Mesodermal cell (in vitro differentiated cells): ENCODE results near the gene LSAMP.

ENCODE experiments used
- H3K27ac ChIP-seq: 2 replicates; pipeline ENCODE4 v1.7.0; 2013; ENCODE audit warnings: mild to moderate bottlenecking, low read depth, low read length, moderate library complexity; ENCODE audit not compliant: severe bottlenecking
- H3K36me3 ChIP-seq: 2 replicates; pipeline ENCODE4 v1.7.1; 2013; ENCODE audit warnings: mild to moderate bottlenecking, low read length, moderate library complexity; ENCODE audit not compliant: control insufficient read depth, insufficient read depth
- H3K4me1 ChIP-seq: one replicate; pipeline ENCODE4 v1.7.1; 2013; ENCODE audit warnings: mild to moderate bottlenecking, low read length; ENCODE audit not compliant: insufficient read depth, control insufficient read depth, poor library complexity, severe bottlenecking
- H3K4me3 ChIP-seq: 2 replicates; pipeline ENCODE4 v1.7.0; 2013; ENCODE audit warnings: low read length, control low read depth, mild to moderate bottlenecking; ENCODE audit not compliant: insufficient read depth, poor library complexity, severe bottlenecking; ENCODE audit errors: extremely low read depth
- H3K9me3 ChIP-seq: 2 replicates; pipeline ENCODE4 v1.7.1; 2013; ENCODE audit warnings: mild to moderate bottlenecking, low read length, moderate library complexity; ENCODE audit not compliant: control insufficient read depth
- WGBS, 2 experiments: methylation state at CpG; one replicate each; pipeline ENCODE4 v1.1.5; 2013; ENCODE audit warnings: missing lambda C conversion rate in 2 of 2; ENCODE audit not compliant: insufficient coverage in 2 of 2; 5-methylcytosine and 5-hydroxymethylcytosine counted together

The LSAMP gene

GRCh38 chr3:116299646-116300081 is 145.6 kb downstream of the LSAMP start:
- Histone ChIP-seq H3K9me3 (no peaks in the 10 kb centered on the region), H3K4me1 (no peaks in the 10 kb centered on the region), H3K27ac (no peak overlapping the region), H3K36me3 (no peaks in the 10 kb centered on the region), H3K4me3 (no peak overlapping the region)
- 84 to 100% methylated on average over 3 of the region's 3 CpGs for WGBS, 2 experiments

GRCh38 chr3:116298151-116298550 is 147.1 kb downstream of the LSAMP start:
- H3K4me1 ChIP-seq = no peaks in the 10 kb centered on the region
- H3K9me3 ChIP-seq = no peaks in the 10 kb centered on the region
- WGBS, 2 experiments = no CpG with 5 or more reads among the region's 1 CpG
- H3K27ac ChIP-seq = no peak overlapping the region
- H3K36me3 ChIP-seq = no peaks in the 10 kb centered on the region
- no peak overlapping the region for H3K4me3 ChIP-seq

GRCh38 chr3:116291141-116291540 is 154.1 kb downstream of the LSAMP start:
- WGBS, 2 experiments = 100% methylated on average over 4 of the region's 4 CpGs; no CpG with 5 or more reads in 1 of the 2 experiments
- Histone ChIP-seq H3K36me3 (no peaks in the 10 kb centered on the region), H3K9me3 (no peaks in the 10 kb centered on the region), H3K27ac (no peak overlapping the region), H3K4me3 (no peak overlapping the region), H3K4me1 (no peaks in the 10 kb centered on the region)

- H3K4me3 ChIP-seq = no peak overlapping the region
- no peaks in the 10 kb centered on the region for H3K4me1 ChIP-seq
- no peaks in the 10 kb centered on the region for H3K36me3 ChIP-seq
- 87 to 89% methylated on average over 4 of the region's 4 CpGs for WGBS, 2 experiments
- no peaks in the 10 kb centered on the region for H3K9me3 ChIP-seq
- H3K27ac ChIP-seq = no peak overlapping the region
Measured at GRCh38 chr3:116288485-116288884, 156.8 kb downstream of the LSAMP start.

GRCh38 chr3:116285781-116286421 is 159.4 kb downstream of the LSAMP start:
- 40 to 88% methylated on average over 1 of the region's 1 CpG for WGBS, 2 experiments
- no peak overlapping the region for H3K27ac ChIP-seq
- no peak overlapping the region for H3K4me3 ChIP-seq
- H3K9me3 ChIP-seq = no peaks in the 10 kb centered on the region
- H3K36me3 ChIP-seq = no peaks in the 10 kb centered on the region
- no peaks in the 10 kb centered on the region for H3K4me1 ChIP-seq

GRCh38 chr3:116281313-116282143 is 163.8 kb downstream of the LSAMP start:
- no peak overlapping the region for H3K4me3 ChIP-seq
- no peak overlapping the region for H3K27ac ChIP-seq
- H3K9me3 ChIP-seq = no peaks in the 10 kb centered on the region
- WGBS, 2 experiments = 100% methylated on average over 2 of the region's 4 CpGs; no CpG with 5 or more reads in 1 of the 2 experiments
- H3K36me3 ChIP-seq = no peaks in the 10 kb centered on the region
- H3K4me1 ChIP-seq = no peaks in the 10 kb centered on the region

- WGBS, 2 experiments = 100% methylated on average over 1 to 2 of the region's 5 CpGs
Measured at GRCh38 chr3:116280130-116280740, 165.1 kb downstream of the LSAMP start.

GRCh38 chr3:116276675-116277074 is 168.6 kb downstream of the LSAMP start:
- 46 to 70% methylated on average over 3 of the region's 3 CpGs for WGBS, 2 experiments
- no peak overlapping the region for H3K27ac ChIP-seq
- H3K4me3 ChIP-seq = no peak overlapping the region
- H3K36me3 ChIP-seq = no peaks in the 10 kb centered on the region
- no peaks in the 10 kb centered on the region for H3K9me3 ChIP-seq
- H3K4me1 ChIP-seq = no peaks in the 10 kb centered on the region

More at GRCh38 chr3:116280130-116280740, 165.1 kb downstream of the LSAMP start:
- H3K27ac ChIP-seq = no peak overlapping the region
- H3K4me3 ChIP-seq = no peak overlapping the region
- no peaks in the 10 kb centered on the region for H3K9me3 ChIP-seq
- no peaks in the 10 kb centered on the region for H3K4me1 ChIP-seq
- no peaks in the 10 kb centered on the region for H3K36me3 ChIP-seq

GRCh38 chr3:116270056-116270455 is 175.2 kb downstream of the LSAMP start:
- Histone ChIP-seq H3K27ac (no peak overlapping the region), H3K36me3 (no peaks in the 10 kb centered on the region), H3K4me1 (peaks cover 7% of the 10 kb centered on the region), H3K4me3 (no peak overlapping the region), H3K9me3 (no peaks in the 10 kb centered on the region)
- WGBS, 2 experiments = no CpG with 5 or more reads among the region's 2 CpGs

GRCh38 chr3:116267116-116267515 is 178.2 kb downstream of the LSAMP start:
- H3K4me1 ChIP-seq = peaks cover 12% of the 10 kb centered on the region

More at GRCh38 chr3:116267116-116267515, 178.2 kb downstream of the LSAMP start:
- no peaks in the 10 kb centered on the region for H3K36me3 ChIP-seq
- no peak overlapping the region for H3K27ac ChIP-seq
- WGBS, 2 experiments = 73 to 100% methylated on average over 1 of the region's 1 CpG
- no peak overlapping the region for H3K4me3 ChIP-seq
- no peaks in the 10 kb centered on the region for H3K9me3 ChIP-seq
